Upper lobe of left lung (tissue), 6 donors: ENCODE measurements around the gene NOL6. TPM values are rescaled to one million over a fixed set of nuclear protein-coding genes. Genes with fewer than 3 reads are reported as not detected.

Experiments used
- ATAC-seq, 2 donors: fragments of 200-7000 bp; cut with Tn5 transposase; one replicate each; pipeline ENCODE4 v1.9.1; 2022; ENCODE audit warnings: mild to moderate bottlenecking in 2 of 2, moderate library complexity in 2 of 2; ENCODE audit not compliant: low FRiP score in 2 of 2
- DNase-seq, 2 donors: peaks; one replicate each; pipeline ENCODE4 v3.0.0-alpha.2; 2019 to 2020
- H3K27ac ChIP-seq, 4 donors: fragments of 200-600 bp; sonication (generic); one replicate each; pipeline ENCODE4 v1.5.1; 2016 to 2019
- H3K27me3 ChIP-seq, 4 donors: fragments of 200-600 bp; sonication (generic); one replicate each; pipeline ENCODE4 v1.5.1; 2017 to 2019
- H3K36me3 ChIP-seq, 4 donors: fragments of 200-600 bp; sonication (generic); one replicate each; pipeline ENCODE4 v1.5.1; 2016 to 2019
- H3K4me1 ChIP-seq, 4 donors: fragments of 200-600 bp; sonication (generic); one replicate each; pipeline ENCODE4 v1.5.1; 2018 to 2019
- H3K4me3 ChIP-seq, 4 donors: fragments of 200-600 bp; sonication (generic); one replicate each; pipeline ENCODE4 v1.5.1; 2017 to 2019; ENCODE audit warnings: mild to moderate bottlenecking in 2 of 4, moderate library complexity in 1 of 4
- H3K9me3 ChIP-seq, 4 donors: fragments of 200-600 bp; sonication (generic); one replicate each; pipeline ENCODE4 v1.5.1; 2018 to 2019
- CTCF ChIP-seq, 6 experiments: fragments of 450-650 bp in 4 of 6; fragments of 200-600 bp in 2 of 6; sonication (generic) in 2 of 6; IDR thresholded peaks; one replicate each; pipeline ENCODE4 v1.5.1; 2016 to 2019; ENCODE audit warnings: antibody characterized with exemption in 6 of 6
- EP300 ChIP-seq, 4 donors: sonication (generic); formaldehyde crosslinking; IDR thresholded peaks; one replicate each; pipeline ENCODE4 v1.5.1; 2017; ENCODE audit warnings: antibody characterized with exemption in 4 of 4, control low read depth in 2 of 4
- POLR2A ChIP-seq, 4 donors: fragments of 450-650 bp; IDR thresholded peaks; one replicate each; pipeline ENCODE4 v1.5.1; 2016 to 2017; ENCODE audit warnings: antibody characterized with exemption in 4 of 4, mild to moderate bottlenecking in 2 of 4
- POLR2AphosphoS5 ChIP-seq, 2 donors: sonication (generic); formaldehyde crosslinking; IDR thresholded peaks; one replicate each; pipeline ENCODE4 v1.5.1; 2017; ENCODE audit warnings: antibody characterized with exemption in 2 of 2
- WGBS, 2 donors: methylation state at CpG; one replicate each; pipeline ENCODE4 v1.1.5; 2017 to 2018; 5-methylcytosine and 5-hydroxymethylcytosine counted together
- total RNA-seq, 6 donors: library from RNA; depleted of rRNA in 4 of 6; stranded (reverse); fragments of >200 nt in 4 of 6; gene quantifications; one replicate each; pipeline versions ENCODE4 v1.1.0 to v1.2.1, GENCODE V29; 2016 to 2021
- donor health status: DM: no; HTN: no; CAD: no; lungs with moderate emphysema.
- donor health status: DM: no; HTN: yes; CAD: no; lungs with severe emphysema.

The NOL6 gene
- total RNA-seq, 6 donors from 2014 or later: 17.8 to 47.6 (median 31.9) TPM

- Histone ChIP-seq H3K4me1 (peaks cover 0 to 14% (median 4%) of the 10 kb centered on the region in 4 donors), H3K36me3 (no peaks in the 10 kb centered on the region), H3K27ac (no peak overlapping the region), H3K9me3 (no peaks in the 10 kb centered on the region), H3K27me3 (no peaks in the 10 kb centered on the region), H3K4me3 (no peak overlapping the region)
- ATAC-seq (no peak), DNase-seq (no peak)
- TF ChIP-seq POLR2AphosphoS5 (IDR thresholded peaks at IDR 0.05): no peak
- TF ChIP-seq EP300 (IDR thresholded peaks at IDR 0.05): no peak
- TF ChIP-seq POLR2A (IDR thresholded peaks at IDR 0.05): no peak
- no peak for TF ChIP-seq CTCF (IDR thresholded peaks at IDR 0.05)
- 92 to 96% methylated on average over 7 to 8 of the region's 8 CpGs for WGBS, 2 donors
Observed at GRCh38 chr9:33433871-33434270, 39.9 kb downstream of the NOL6 start.

DNA sequence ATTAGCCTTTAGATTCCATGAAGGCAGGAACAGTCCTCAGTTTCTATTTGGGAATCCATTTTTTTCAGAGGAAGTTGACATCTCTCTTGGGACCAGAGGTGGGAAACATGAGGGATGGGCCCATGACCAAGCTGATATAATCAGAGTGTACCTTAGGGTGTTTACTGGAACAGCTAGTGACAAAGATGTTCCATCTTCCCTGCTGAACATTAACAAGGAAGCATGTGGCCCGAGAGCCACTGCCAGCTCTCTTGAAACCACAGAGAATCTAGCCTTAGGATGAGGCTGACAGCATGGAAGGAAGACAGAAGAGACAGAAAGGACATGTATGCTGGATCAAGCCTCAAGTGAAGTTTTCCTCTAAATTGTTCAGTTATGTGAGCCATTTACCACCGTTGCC, 42.3 kb downstream of the NOL6 start:
- Histone ChIP-seq H3K4me3 (no peak overlapping the region), H3K9me3 (no peaks in the 10 kb centered on the region), H3K27me3 (no peaks in the 10 kb centered on the region), H3K27ac (no peak overlapping the region), H3K4me1 (peaks cover 0 to 1% (median 0%) of the 10 kb centered on the region in 4 donors), H3K36me3 (no peaks in the 10 kb centered on the region)
- ATAC-seq (no peak), DNase-seq (no peak)
- TF ChIP-seq POLR2A (IDR thresholded peaks at IDR 0.05): no peak
- TF ChIP-seq POLR2AphosphoS5 (IDR thresholded peaks at IDR 0.05): no peak
- WGBS, 2 donors: 74 to 90% methylated on average over 2 of the region's 2 CpGs

DNA sequence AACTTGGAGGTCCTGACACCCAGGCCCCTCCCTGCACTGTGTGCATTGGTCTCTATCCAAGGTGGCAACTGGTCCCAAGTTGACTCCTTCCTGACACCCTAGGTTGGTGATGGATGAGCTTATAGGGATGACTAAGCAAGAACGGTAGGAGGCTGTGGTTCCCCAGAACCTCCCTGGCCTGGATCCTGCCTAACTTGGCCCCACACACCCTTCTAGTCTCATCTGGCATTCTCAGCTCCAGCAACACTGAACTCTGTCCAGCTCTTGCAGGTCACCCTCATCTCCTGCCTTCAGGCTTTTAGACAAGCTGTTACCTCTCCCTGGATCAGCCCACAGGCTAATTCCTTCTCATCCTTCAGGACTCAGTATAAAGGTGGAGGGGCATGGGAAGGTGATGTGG, 42.8 kb downstream of the NOL6 start:
- no peak for TF ChIP-seq EP300 (IDR thresholded peaks at IDR 0.05)
- no peak for TF ChIP-seq CTCF (IDR thresholded peaks at IDR 0.05)
- no peak for TF ChIP-seq POLR2AphosphoS5 (IDR thresholded peaks at IDR 0.05)
- no peak for TF ChIP-seq POLR2A (IDR thresholded peaks at IDR 0.05)
- H3K4me1 ChIP-seq: no peaks in the 10 kb centered on the region
- no peak for ATAC-seq
- no peak for DNase-seq
- no peaks in the 10 kb centered on the region for H3K27me3 ChIP-seq
- no peaks in the 10 kb centered on the region for H3K36me3 ChIP-seq
- WGBS, 2 donors: 42% methylated on average over 1 of the region's 1 CpG; no CpG with 5 or more reads in 1 of the 2 donors
- H3K4me3 ChIP-seq: no peak overlapping the region
- H3K27ac ChIP-seq: peak overlapping the region in 1 of 4 donors; percentile 15
- H3K9me3 ChIP-seq: no peaks in the 10 kb centered on the region

DNA sequence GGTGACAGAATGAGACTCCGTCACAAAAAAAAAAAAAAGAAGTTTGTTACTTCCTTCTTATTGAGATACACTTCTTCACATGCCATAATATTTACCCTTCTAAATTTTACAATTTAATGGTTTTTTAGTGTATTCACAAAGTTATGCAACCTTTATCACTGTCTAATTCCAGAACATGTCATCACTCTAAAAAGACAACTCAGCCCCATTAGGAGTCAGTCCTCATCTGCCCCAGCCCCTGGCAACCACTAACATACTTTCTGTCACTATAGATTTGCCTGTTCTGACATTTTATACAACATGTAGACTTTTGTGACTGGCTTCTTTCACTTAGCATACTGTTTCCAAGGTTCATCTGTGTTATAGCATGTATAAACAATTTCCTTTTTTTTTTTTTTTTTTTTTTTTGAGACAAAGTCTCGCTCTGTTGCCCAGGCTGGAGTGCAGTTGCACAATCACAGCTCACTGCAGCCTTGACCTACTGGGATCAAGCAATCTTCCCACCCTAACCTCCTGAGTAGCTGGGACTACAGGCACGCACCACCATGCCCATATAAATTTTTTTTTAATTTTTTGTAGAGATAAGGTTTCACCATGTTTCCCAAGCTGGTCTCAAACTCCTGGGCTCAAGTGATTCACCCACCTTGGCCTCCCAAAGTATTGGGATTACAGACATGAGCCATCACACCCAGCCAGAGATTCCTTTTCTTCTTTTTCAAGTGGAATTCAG, 44.3 kb downstream of the NOL6 start:
- no peak for DNase-seq
- H3K9me3 ChIP-seq: no peaks in the 10 kb centered on the region
- ATAC-seq: no peak
- WGBS, 2 donors: 63 to 66% methylated on average over 3 of the region's 3 CpGs
- no peak overlapping the region for H3K27ac ChIP-seq
- H3K36me3 ChIP-seq: no peaks in the 10 kb centered on the region
- no peak overlapping the region for H3K4me3 ChIP-seq
- H3K27me3 ChIP-seq: no peaks in the 10 kb centered on the region
- peaks cover 0 to 3% (median 0%) of the 10 kb centered on the region in 4 donors for H3K4me1 ChIP-seq
- no peak for TF ChIP-seq POLR2A (IDR thresholded peaks at IDR 0.05)
- TF ChIP-seq CTCF (IDR thresholded peaks at IDR 0.05): no peak
- TF ChIP-seq EP300 (IDR thresholded peaks at IDR 0.05): no peak
- TF ChIP-seq POLR2AphosphoS5 (IDR thresholded peaks at IDR 0.05): no peak

DNA sequence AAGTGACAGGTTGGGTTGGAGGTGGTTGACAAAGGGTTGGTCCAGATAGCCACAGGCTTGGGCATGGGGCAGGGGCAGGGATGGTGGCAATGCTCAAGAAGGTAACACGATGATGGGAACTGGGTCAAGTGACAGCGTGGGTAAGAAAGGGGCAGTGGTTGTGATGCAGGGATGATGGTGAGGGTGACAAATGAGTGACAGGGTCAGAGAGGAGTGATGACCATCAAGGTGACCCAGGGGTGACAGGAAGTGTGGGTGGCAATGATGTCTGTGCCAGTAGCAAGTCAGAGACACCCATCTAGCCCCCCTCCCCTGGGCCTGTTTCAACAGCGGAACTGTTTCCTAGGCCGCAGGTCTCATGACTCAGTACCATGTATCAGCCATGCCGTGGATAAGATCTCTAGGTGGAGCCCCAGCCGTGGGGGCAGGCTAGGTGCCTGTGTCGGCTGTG, 46.9 kb downstream of the NOL6 start:
- TF ChIP-seq POLR2AphosphoS5 (IDR thresholded peaks at IDR 0.05) (no peak), CTCF (IDR thresholded peaks at IDR 0.05) (no peak), EP300 (IDR thresholded peaks at IDR 0.05) (no peak), POLR2A (IDR thresholded peaks at IDR 0.05) (no peak)
- WGBS, 2 donors: 85 to 93% methylated on average over 6 to 7 of the region's 7 CpGs
- no peaks in the 10 kb centered on the region for H3K9me3 ChIP-seq
- H3K27ac ChIP-seq: no peak overlapping the region
- peak in 1 of 2 donors; percentile 69 for ATAC-seq
- no peaks in the 10 kb centered on the region for H3K27me3 ChIP-seq
- H3K4me3 ChIP-seq: no peak overlapping the region
- H3K4me1 ChIP-seq: peaks cover 0 to 3% (median 0%) of the 10 kb centered on the region in 4 donors
- peak in 1 of 2 donors; percentile 38 for DNase-seq
- no peaks in the 10 kb centered on the region for H3K36me3 ChIP-seq
